HFF-Myc (cell line): Measurements from ENCODE around the gene FRY.
A peak's percentile ranks its signal among the peaks of the same experiment; 100 is the strongest.

Experiments used
- DNase-seq: peaks from one replicate; pipeline ENCODE4 v3.0.0-alpha.2; 2011; ENCODE audit warnings: low read depth; ENCODE audit errors: extremely low read depth
- H3K4me3 ChIP-seq: replicated peaks from 2 replicates; pipeline ENCODE4 v1.5.1; 2011; ENCODE audit warnings: low read depth, mild to moderate bottlenecking, control low read depth, low read length
- CTCF ChIP-seq: IDR thresholded peaks from 2 replicates; pipeline ENCODE4 v1.5.1; 2012; ENCODE audit warnings: mild to moderate bottlenecking, low read depth, low read length, control low read depth; ENCODE audit errors: missing control alignments

Gene FRY

GRCh38 chr13:32141462-32141861 is 109.9 kb downstream of the FRY start:
- TF ChIP-seq CTCF = no peak
- H3K4me3 ChIP-seq = no peak overlapping the region
- no peak for DNase-seq

GRCh38 chr13:32142115-32142514 is 110.5 kb downstream of the FRY start:
- H3K4me3 ChIP-seq = no peak overlapping the region
- no peak for DNase-seq
- no peak for TF ChIP-seq CTCF

- DNase-seq = peak; percentile 70
- H3K4me3 ChIP-seq = no peak overlapping the region
- TF ChIP-seq CTCF = no peak
Observed at GRCh38 chr13:32142956-32143375, 111.4 kb downstream of the FRY start.

- no peak for TF ChIP-seq CTCF
- DNase-seq = no peak
- H3K4me3 ChIP-seq = no peak overlapping the region
Observed at GRCh38 chr13:32147193-32147592, 115.6 kb downstream of the FRY start.

GRCh38 chr13:32147976-32148375 is 116.4 kb downstream of the FRY start:
- TF ChIP-seq CTCF = no peak
- no peak for DNase-seq
- H3K4me3 ChIP-seq = no peak overlapping the region

GRCh38 chr13:32150239-32150638 is 118.7 kb downstream of the FRY start:
- H3K4me3 ChIP-seq = no peak overlapping the region
- TF ChIP-seq CTCF = no peak
- DNase-seq = no peak

GRCh38 chr13:32150794-32151193 is 119.2 kb downstream of the FRY start:
- DNase-seq = no peak
- H3K4me3 ChIP-seq = no peak overlapping the region
- TF ChIP-seq CTCF = no peak
